COR-L47 (cell line): ENCODE results near the gene MRPL49.
"Not testable (repeated sequence)": the region's sequence is repeated elsewhere in the genome, so short reads cannot be mapped to it uniquely, and the experiment has no call there.

Source experiments
- DNase-seq: peaks from one replicate; lab custom pipeline; 2025; lab: John Stamatoyannopoulos, UW

Gene MRPL49

DNA sequence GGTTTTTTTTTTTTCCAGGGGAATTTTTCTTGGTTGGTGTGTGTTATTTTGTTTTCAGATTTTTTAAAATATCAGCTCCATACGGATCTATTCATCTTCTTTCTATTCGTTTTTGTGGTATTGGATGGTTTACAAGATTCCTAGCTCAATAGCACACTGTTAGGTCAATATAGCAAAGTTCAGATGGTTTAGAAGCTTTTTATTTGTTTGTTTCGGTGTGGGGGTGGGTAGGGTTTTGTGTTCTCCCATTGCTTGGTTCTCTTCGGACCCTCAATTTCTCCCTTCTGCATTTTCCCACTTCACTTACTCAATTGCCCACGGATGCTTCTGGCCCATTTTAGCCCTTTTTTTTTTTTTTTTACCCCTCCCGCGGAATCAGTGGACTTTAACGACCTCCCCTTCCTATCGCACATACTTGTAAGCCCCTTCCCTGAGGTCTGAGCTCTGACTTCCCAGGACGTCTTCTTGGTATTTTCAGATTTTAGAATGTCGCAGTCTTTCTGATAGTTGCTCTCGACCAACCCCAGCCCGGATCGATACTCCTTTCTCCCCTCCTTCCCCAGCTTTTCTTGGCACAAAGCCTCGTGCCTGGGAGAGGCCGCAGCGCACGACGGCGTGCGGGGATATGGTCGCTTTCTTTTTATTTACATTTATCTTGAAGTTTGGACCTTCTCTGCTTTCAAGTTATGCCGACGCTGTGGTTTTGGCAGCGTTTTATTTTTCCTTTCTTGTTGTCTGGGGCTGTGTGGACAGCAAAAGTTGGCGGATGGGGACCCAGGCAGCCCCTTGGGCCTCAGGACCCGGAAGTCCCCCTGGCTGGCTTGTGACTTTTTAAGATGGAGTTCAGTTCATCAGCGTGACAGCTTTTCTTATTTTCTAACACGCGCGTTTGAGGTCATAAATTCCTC is 43.5 kb downstream of the MRPL49 start:
- DNase-seq, result no peak

DNA sequence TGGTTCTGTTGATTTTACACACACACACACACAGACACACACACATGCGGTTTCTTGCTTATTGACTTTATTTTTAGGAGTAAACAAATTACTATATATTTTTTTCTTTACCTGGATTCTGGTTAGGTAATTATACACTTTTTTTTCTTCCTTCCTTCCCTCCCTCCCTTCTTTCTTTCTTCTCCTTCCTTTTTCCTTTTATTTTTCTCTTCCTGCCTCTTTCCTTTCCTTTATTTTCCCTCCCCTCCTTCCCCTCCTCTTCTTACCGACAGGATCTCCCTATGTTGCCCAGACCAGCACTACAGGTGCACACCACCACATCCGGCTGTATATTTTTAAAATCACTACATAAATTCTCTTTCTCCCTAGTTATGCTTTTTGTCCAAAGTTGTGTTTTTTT is 44.8 kb downstream of the MRPL49 start:
- DNase-seq, result no peak

DNA sequence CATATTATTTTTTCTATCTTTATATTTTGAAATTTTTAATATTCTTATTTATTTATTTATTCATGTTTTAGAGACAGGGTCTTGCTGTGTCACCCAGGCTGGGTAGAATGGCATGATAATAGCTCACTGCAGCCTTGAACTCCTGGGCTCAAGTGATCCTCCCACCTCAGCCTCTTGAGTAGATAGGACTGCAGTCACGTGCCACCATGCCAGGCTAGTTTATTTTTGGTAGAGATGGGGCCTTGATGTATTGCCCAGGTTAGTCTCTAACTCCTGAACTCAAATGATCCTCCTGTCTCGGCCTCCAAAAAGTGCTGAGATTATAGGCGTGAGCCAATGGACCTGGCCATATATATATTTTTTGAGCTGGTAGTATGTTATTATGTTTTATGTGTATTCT is 45.5 kb downstream of the MRPL49 start:
- no peak for DNase-seq

DNA sequence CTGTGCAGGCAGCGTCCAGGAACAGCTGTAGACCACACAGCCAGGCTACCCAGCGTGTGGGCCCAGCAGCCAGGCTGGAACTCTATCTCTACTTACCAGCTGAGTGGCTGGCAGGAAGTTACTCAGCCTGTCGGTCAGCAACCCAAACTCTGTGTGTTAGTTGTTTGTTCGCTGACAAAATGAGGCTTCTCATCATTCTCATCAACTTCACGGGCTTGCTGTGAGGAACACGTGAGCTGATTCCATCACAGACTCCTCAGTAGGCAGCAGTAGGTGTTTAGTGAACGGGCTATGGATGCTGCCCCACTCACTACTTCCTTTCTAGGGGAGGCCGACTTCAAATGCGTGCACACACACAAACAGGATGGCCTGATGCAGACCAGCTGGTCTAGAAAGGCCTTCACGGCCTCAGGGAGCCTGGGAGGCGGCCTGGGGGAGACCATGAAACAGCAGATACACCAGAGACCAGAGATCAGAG is 47.1 kb downstream of the MRPL49 start:
- DNase-seq, result no peak

DNA sequence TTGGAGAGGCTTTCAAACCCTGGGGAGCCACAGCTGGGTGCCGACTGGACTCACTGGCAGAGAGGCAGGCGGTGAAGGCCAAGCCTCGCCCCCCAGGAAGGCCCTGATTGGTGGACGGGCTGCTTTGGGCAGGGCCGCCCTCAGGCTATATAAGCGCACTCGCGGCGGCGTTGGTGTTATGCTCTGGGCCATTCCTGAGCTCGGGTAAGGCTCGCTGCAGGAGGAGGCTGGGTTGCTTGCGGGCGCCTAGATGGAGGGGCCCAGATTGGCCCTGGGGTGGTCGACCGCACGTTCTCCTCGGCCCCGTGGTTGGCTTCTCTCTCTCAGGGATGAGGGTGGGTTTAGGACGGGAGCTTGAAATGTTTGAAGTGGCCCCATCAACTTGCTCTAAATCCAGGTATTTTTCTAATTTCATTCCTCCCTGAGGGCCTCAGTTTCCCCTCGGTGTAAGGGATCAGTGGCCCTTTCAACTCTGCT is 48.0 kb downstream of the MRPL49 start, which contains the start of gene SPDYC:
SPDYC (plus strand) TSS at position 176 of the 477 bp plus-strand sequence. CDS start 1,125 bp downstream, outside the sequence.
- DNase-seq, result no peak

DNA sequence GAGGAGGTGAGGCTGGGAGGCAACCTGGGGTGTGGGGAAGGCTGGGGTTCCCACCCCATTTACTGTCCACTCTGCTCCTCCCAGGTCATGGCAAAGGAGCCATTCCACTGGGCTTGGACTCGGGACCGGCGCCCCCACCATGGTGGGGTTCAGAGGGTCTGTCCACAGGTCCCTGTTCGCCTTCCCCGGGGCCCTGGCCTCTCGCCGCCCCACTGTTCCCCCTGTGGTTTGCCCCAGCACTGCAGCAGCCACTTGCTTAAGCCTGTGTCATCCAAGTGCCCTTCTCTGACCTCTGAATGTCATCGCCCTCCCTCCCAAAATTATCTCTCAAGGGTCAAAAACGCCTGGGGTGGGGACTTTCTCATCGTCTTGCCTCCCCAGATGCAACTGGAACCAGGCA is 50.5 kb downstream of the MRPL49 start:
- DNase-seq, result no peak

DNA sequence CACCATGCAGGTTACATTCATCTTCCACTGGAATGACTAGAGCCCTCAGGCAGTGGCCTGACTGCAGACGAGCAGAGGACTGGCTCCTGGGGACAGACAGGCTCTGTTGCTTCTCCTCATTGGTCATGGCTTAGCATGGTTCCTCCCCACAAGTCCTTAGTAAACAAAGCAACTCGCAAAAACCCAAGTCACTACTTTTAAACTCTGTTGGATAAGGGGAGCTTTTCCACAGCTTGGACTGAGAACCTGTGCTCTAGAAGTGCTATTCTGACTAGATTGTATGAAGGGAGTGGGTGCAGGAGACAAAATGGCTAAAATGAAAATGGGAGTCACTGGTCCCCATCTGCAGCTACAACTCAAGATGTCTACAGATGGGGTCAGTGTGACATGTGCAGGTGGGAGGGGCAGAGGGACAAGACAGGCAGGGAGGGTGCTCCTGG is 52.5 kb downstream of the MRPL49 start:
- DNase-seq, result not testable (repeated sequence)
